Measurements from ENCODE around the gene CCDC33.

The CCDC33 gene

GRCh38 chr15:74201710-74202420 is 34.3 kb upstream of the CCDC33 start (continued):
- TF ChIP-seq PATZ1 (tag by site-specific recombination; IDR thresholded peaks at IDR 0.05) (0 out of 2 replicates have a peak, but pooled peaks have one; percentile 3), ZNF76 (tag by site-specific recombination; IDR thresholded peaks at IDR 0.05; ENCODE audit: borderline replicate concordance, low read depth) (0 out of 2 replicates have a peak, but pooled peaks have one; percentile 16), OSR2 (tag by site-specific recombination; IDR thresholded peaks at IDR 0.05) (peak; percentile 13; the same call in 1 of the 2 replicates), MYNN (tag by site-specific recombination; IDR thresholded peaks at IDR 0.05; ENCODE audit: borderline replicate concordance) (no peak), ZNF548 (tag by site-specific recombination; IDR thresholded peaks at IDR 0.05) (no peak), KLF10 (tag by site-specific recombination; IDR thresholded peaks at IDR 0.05) (no peak)

GRCh38 chr15:74202452-74203401 is 33.4 kb upstream of the CCDC33 start, which contains the start of gene STRA6:
Gene STRA6 (minus strand): TSS chr15:74202787. CDS start chr15:74202267, 520 bp downstream.
- CTCF ChIA-PET = interaction anchor here (0.6 to 3.5 kb wide), 27 partner anchors 9 to 704 kb away, joined by 3 to 22 read pairs (median 4); partner anchors contain the start of gene FAM219B
- H3K4me3 ChIP-seq (ENCODE audit: low read depth, low read length) = no peak within 1 kb of the TSS
- H3K36me3 ChIP-seq (ENCODE audit: control insufficient read depth in 2 of 2, insufficient read depth in 1 of 2, low read length in 2 of 2) = no peaks in the 10 kb centered on the region
- H3K27ac ChIP-seq (ENCODE audit: extremely low read depth, low read depth, low read length) = peak within 1 kb of the TSS; percentile 78
- POLR2A ChIA-PET = interaction anchor here (0.8 to 3.1 kb wide), 15 partner anchors 9 to 149 kb away, joined by 3 to 21 read pairs (median 4); partner anchors contain the start of gene ISLR2
- H3K9me3 ChIP-seq (ENCODE audit: control insufficient read depth, insufficient read depth, low read depth, low read length) = no peaks in the 10 kb centered on the region
- peaks cover 42% of the 10 kb centered on the region for H3K4me1 ChIP-seq (ENCODE audit: control insufficient read depth, insufficient read depth, low read length)
- TF ChIP-seq ZNF692 (tag by site-specific recombination; IDR thresholded peaks at IDR 0.05) (no peak), ZNF664 (tag by site-specific recombination; IDR thresholded peaks at IDR 0.05) (no peak), ZNF221 (tag by site-specific recombination; IDR thresholded peaks at IDR 0.05; ENCODE audit: borderline replicate concordance) (no peak), ZNF132 (tag by site-specific recombination; IDR thresholded peaks at IDR 0.05; ENCODE audit: borderline replicate concordance) (no peak), ZNF416 (tag by site-specific recombination; IDR thresholded peaks at IDR 0.05) (no peak), ZNF324 (tag by site-specific recombination; IDR thresholded peaks at IDR 0.05) (peak; percentile 15; the same call in 1 of the 2 replicates), ZNF704 (tag by site-specific recombination; IDR thresholded peaks at IDR 0.05) (no peak), ZNF335 (tag by site-specific recombination; conservative IDR thresholded peaks at IDR 0.05) (peak; percentile 99), ZNF658 (tag by site-specific recombination; IDR thresholded peaks at IDR 0.05) (no peak), ZNF366 (tag by site-specific recombination; conservative IDR thresholded peaks at IDR 0.05) (no peak), KLF1 (tag by site-specific recombination; IDR thresholded peaks at IDR 0.05) (peak; percentile 76), ZNF24 (tag by site-specific recombination; IDR thresholded peaks at IDR 0.05) (0 out of 2 replicates have a peak, but pooled peaks have one; percentile 9), WT1 (tag by site-specific recombination; IDR thresholded peaks at IDR 0.05) (peak; percentile 50; the same call in 1 of the 2 replicates), ZNF362 (tag by site-specific recombination; IDR thresholded peaks at IDR 0.05) (no peak), KLF8 (tag by site-specific recombination; IDR thresholded peaks at IDR 0.05) (no peak), SP7 (tag by site-specific recombination; IDR thresholded peaks at IDR 0.05) (peak; percentile 73), ZNF747 (tag by site-specific recombination; IDR thresholded peaks at IDR 0.05) (no peak), SP2 (tag by site-specific recombination; IDR thresholded peaks at IDR 0.05) (peak; percentile 67), ZBTB8A (tag by site-specific recombination; IDR thresholded peaks at IDR 0.05) (peak; percentile 43; the same call in 1 of the 2 replicates), OVOL3 (tag by site-specific recombination; IDR thresholded peaks at IDR 0.05) (no peak), SP3 (tag by site-specific recombination; IDR thresholded peaks at IDR 0.05) (peak; percentile 86), ZNF530 (tag by site-specific recombination; IDR thresholded peaks at IDR 0.05; ENCODE audit: low read depth) (no peak)
